DND-41 (cell line): Measurements from ENCODE around the gene KANSL1L.

Experiments used
- EZH2 ChIP-seq: IDR thresholded peaks from 3 replicates; pipeline ENCODE4 v1.6.1; 2012; ENCODE audit warnings: borderline replicate concordance, low read depth, mild to moderate bottlenecking, moderate library complexity, low read length, inconsistent platforms; ENCODE audit not compliant: severe bottlenecking
- TF ChIP-seq, protein P1 (sequence below): IDR thresholded peaks from 2 replicates; pipeline ENCODE4 v1.5.1; 2012; ENCODE audit warnings: borderline replicate concordance, low read length, moderate library complexity, mild to moderate bottlenecking; ENCODE audit not compliant: poor library complexity, severe bottlenecking; ENCODE audit errors: extremely low read depth

DNA sequence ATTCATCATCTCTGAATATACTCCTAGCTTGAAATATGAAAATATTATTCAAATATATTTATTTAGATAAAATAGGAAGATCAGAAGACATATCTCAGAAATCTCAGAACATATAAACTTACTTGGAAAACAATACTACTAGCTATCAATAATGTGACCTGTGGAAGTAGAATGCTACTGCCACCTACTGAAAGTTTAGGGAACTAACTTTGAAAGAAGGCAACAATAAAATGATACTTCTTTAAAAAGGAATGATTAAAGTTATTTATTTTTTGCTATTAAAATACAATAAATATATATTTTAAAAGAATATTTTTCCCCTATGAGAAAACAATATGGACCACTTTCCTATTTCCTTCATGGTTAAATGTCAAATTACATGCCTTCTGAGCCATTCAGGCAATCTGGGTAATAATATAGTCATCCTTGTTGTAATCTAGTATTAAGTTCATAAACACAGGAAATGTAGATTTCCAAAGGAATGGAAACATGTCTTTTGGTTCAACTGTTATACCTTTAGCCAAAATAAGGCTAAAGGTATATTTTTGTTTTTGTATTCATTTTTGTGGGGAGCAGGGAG, 28.1 kb upstream of the KANSL1L start:
- no peak for TF ChIP-seq EZH2
- TF ChIP-seq, protein P1, sequence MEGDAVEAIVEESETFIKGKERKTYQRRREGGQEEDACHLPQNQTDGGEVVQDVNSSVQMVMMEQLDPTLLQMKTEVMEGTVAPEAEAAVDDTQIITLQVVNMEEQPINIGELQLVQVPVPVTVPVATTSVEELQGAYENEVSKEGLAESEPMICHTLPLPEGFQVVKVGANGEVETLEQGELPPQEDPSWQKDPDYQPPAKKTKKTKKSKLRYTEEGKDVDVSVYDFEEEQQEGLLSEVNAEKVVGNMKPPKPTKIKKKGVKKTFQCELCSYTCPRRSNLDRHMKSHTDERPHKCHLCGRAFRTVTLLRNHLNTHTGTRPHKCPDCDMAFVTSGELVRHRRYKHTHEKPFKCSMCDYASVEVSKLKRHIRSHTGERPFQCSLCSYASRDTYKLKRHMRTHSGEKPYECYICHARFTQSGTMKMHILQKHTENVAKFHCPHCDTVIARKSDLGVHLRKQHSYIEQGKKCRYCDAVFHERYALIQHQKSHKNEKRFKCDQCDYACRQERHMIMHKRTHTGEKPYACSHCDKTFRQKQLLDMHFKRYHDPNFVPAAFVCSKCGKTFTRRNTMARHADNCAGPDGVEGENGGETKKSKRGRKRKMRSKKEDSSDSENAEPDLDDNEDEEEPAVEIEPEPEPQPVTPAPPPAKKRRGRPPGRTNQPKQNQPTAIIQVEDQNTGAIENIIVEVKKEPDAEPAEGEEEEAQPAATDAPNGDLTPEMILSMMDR: peak; percentile 71
